ENCODE data around the gene SUGCT. TPM values are rescaled to one million over a fixed set of nuclear protein-coding genes. Genes with fewer than 3 reads are reported as not detected.

The SUGCT gene
- total RNA-seq, 1 experiment from 2014 or later = 1.6 TPM

DNA sequence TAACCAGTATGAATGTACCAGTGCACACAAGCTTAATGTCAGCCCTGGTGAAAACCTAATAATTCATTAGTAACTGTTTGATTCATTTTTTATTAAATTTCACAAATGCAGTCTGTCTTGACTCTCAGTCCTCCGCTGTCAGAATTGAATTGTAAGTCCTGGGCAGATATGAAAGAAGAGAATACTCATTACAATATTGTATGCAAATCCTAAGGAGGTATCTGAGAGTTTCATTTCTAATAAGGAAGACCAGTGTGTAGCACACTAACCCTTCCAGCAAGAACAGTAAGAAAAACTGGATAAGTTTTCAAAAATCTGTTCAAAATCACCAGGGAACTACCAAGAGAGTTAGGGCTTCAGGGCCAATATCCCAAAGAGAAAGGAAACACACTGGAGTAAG, 652.1 kb downstream of the SUGCT start:
- Mint-ChIP-seq H3K36me3 (ENCODE audit: insufficient read depth, unreplicated experiment) (no peaks in the 10 kb centered on the region), H3K9me3 (ENCODE audit: low read depth, unreplicated experiment) (peaks cover 5% of the 10 kb centered on the region), H3K4me3 (ENCODE audit: low read depth, unreplicated experiment) (no peak overlapping the region), H3K27me3 (ENCODE audit: unreplicated experiment) (no peaks in the 10 kb centered on the region), H3K4me1 (ENCODE audit: low read depth, unreplicated experiment) (no peaks in the 10 kb centered on the region), H3K27ac (ENCODE audit: unreplicated experiment) (no peak overlapping the region)
- DNase-seq = no peak
- TF ChIP-seq, protein P1, sequence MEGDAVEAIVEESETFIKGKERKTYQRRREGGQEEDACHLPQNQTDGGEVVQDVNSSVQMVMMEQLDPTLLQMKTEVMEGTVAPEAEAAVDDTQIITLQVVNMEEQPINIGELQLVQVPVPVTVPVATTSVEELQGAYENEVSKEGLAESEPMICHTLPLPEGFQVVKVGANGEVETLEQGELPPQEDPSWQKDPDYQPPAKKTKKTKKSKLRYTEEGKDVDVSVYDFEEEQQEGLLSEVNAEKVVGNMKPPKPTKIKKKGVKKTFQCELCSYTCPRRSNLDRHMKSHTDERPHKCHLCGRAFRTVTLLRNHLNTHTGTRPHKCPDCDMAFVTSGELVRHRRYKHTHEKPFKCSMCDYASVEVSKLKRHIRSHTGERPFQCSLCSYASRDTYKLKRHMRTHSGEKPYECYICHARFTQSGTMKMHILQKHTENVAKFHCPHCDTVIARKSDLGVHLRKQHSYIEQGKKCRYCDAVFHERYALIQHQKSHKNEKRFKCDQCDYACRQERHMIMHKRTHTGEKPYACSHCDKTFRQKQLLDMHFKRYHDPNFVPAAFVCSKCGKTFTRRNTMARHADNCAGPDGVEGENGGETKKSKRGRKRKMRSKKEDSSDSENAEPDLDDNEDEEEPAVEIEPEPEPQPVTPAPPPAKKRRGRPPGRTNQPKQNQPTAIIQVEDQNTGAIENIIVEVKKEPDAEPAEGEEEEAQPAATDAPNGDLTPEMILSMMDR (IDR thresholded peaks at IDR 0.05; ENCODE audit: unreplicated experiment) = no peak
- intact Hi-C loops (cut with micrococcal nuclease; ENCODE audit: unreplicated experiment) = no loop called here
- CTCF ChIA-PET = no interaction called here
- BruUV-seq (replicated peaks) = no TSS peak

- CTCF ChIA-PET = interaction anchor here (0.5 kb wide), 1 partner anchor 470 kb away, joined by 3 read pairs; no protein-coding TSS in a partner anchor
- Mint-ChIP-seq H3K4me3 (ENCODE audit: low read depth, unreplicated experiment) (no peak overlapping the region), H3K9me3 (ENCODE audit: low read depth, unreplicated experiment) (peaks cover 5% of the 10 kb centered on the region), H3K4me1 (ENCODE audit: low read depth, unreplicated experiment) (no peaks in the 10 kb centered on the region), H3K36me3 (ENCODE audit: insufficient read depth, unreplicated experiment) (no peaks in the 10 kb centered on the region), H3K27ac (ENCODE audit: unreplicated experiment) (no peak overlapping the region), H3K27me3 (ENCODE audit: unreplicated experiment) (no peaks in the 10 kb centered on the region)
- BruUV-seq (replicated peaks) = no TSS peak
- TF ChIP-seq, protein P1 (IDR thresholded peaks at IDR 0.05; ENCODE audit: unreplicated experiment) = no peak
- intact Hi-C loops (cut with micrococcal nuclease; ENCODE audit: unreplicated experiment) = no loop called here
- no peak for DNase-seq
Observed at GRCh38 chr7:40793132-40793531, 658.3 kb downstream of the SUGCT start.

DNA sequence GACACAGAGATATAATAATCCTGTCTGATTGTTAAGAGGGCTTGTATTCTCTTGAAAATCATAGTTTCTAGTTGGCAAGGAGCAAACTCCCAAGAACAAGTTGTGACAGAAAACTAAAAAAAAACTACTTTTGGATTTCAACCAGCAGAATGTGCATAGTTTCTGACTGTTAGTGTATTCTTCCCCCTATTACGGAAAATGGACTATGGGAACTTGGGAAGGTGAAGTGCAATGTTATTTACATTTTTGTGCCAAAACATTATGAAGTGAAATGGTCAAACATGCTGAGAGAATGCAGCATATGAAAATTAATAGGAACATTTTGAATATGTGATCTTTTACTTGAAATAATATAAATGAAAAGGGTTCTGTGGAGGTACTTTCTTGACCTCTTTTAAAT, 660.8 kb downstream of the SUGCT start:
- Mint-ChIP-seq H3K36me3 (ENCODE audit: insufficient read depth, unreplicated experiment) (no peaks in the 10 kb centered on the region), H3K27me3 (ENCODE audit: unreplicated experiment) (no peaks in the 10 kb centered on the region), H3K4me3 (ENCODE audit: low read depth, unreplicated experiment) (no peak overlapping the region), H3K9me3 (ENCODE audit: low read depth, unreplicated experiment) (peaks cover 3% of the 10 kb centered on the region), H3K4me1 (ENCODE audit: low read depth, unreplicated experiment) (no peaks in the 10 kb centered on the region), H3K27ac (ENCODE audit: unreplicated experiment) (no peak overlapping the region)
- DNase-seq = no peak
- TF ChIP-seq, protein P1 (IDR thresholded peaks at IDR 0.05; ENCODE audit: unreplicated experiment) = no peak
- CTCF ChIA-PET = no interaction called here
- no TSS peak for BruUV-seq (replicated peaks)
- intact Hi-C loops (cut with micrococcal nuclease; ENCODE audit: unreplicated experiment) = no loop called here

DNA sequence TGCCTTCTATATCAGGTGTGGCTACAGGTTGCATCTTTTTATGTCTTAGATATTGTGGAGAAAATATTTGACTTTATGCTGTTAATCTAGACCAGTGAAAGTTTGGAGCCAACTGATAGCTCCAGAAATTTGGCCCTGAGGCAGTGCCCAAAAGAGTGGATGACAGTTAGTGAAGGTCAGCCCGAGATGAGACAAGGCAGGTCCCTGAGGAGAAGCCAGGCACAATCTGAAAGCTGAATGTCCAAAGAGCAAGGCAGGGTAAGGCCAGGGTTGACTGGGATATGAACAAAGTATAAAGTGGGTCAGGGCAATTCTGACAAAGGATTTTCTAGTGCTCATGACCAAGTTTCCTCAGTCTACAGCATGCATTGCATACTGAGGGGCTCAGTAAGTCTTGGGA, 661.9 kb downstream of the SUGCT start:
- no peaks in the 10 kb centered on the region for H3K27me3 Mint-ChIP-seq (ENCODE audit: unreplicated experiment)
- H3K36me3 Mint-ChIP-seq (ENCODE audit: insufficient read depth, unreplicated experiment) = no peaks in the 10 kb centered on the region
- CTCF ChIA-PET = interaction anchor here (0.6 to 0.8 kb wide), 2 partner anchors 17 to 1087 kb away, joined by 3 read pairs; no protein-coding TSS in a partner anchor
- H3K9me3 Mint-ChIP-seq (ENCODE audit: low read depth, unreplicated experiment) = peaks cover 3% of the 10 kb centered on the region
- no peak overlapping the region for H3K27ac Mint-ChIP-seq (ENCODE audit: unreplicated experiment)
- no peak for DNase-seq
- TF ChIP-seq, protein P1 (IDR thresholded peaks at IDR 0.05; ENCODE audit: unreplicated experiment) = no peak
- H3K4me3 Mint-ChIP-seq (ENCODE audit: low read depth, unreplicated experiment) = no peak overlapping the region
- H3K4me1 Mint-ChIP-seq (ENCODE audit: low read depth, unreplicated experiment) = no peaks in the 10 kb centered on the region
- BruUV-seq (replicated peaks) = no TSS peak
- intact Hi-C loops (cut with micrococcal nuclease; ENCODE audit: unreplicated experiment) = no loop called here

Data from Calu3 (cell line).